Transverse colon (tissue), 1 donor: ENCODE data around the gene RNF214.
"Not testable (repeated sequence)": the region's sequence is repeated elsewhere in the genome, so short reads cannot be mapped to it uniquely, and the experiment has no call there.

ENCODE experiments used
- EP300 ChIP-seq: sonication (generic); formaldehyde crosslinking; IDR thresholded peaks from one replicate; pipeline ENCODE4 v1.6.1; 2017; ENCODE audit warnings: antibody characterized with exemption, low read depth
- POLR2A ChIP-seq: fragments of 450-650 bp; IDR thresholded peaks from one replicate; pipeline ENCODE4 v1.6.1; 2016; ENCODE audit warnings: antibody characterized with exemption, mild to moderate bottlenecking, moderate library complexity

- peak; percentile 33 for TF ChIP-seq POLR2A
- TF ChIP-seq EP300: not testable (repeated sequence)
Measured at GRCh38 chr11:117209351-117210125, 22.9 kb upstream of the RNF214 start.
